Astrocyte of the hippocampus (primary cell): Measurements from ENCODE around the gene TNS2.
"Not testable (repeated sequence)": the region's sequence is repeated elsewhere in the genome, so short reads cannot be mapped to it uniquely, and the experiment has no call there.

ENCODE experiments used
- DNase-seq: peaks from one replicate; pipeline ENCODE4 v3.0.0; 2011; ENCODE audit warnings: low read depth, low spot score

The TNS2 gene

DNA sequence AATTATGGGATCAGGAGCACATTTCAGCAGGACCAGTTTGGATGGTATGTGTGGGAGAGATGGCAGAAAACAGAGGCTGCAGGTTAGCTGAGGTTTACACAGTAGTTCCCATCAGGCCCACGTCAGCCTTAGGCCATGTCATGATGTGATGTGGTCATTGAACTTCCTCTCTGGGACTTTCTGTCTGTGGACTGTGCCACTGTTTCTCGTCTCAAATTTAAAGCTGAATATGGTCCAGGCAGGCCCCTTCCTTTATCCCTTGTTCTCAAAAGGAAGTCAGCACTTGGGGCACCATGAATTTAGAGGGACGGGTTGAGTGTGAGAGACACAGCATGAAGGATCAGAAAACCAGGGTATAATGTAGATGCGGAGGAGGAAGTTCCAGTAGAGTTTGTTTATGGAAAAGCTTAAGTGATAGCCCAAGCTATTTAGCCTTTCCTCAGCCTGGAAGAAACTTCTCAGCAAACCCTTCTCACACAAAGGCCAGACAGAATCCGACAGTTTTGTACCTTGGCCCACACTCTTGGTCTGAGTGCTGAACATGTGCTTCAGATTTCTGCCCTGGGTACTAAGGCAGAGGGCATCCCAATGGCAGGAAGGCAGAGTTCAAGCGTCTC lies 44.0 kb downstream of the TNS2 start:
- no peak for DNase-seq

DNA sequence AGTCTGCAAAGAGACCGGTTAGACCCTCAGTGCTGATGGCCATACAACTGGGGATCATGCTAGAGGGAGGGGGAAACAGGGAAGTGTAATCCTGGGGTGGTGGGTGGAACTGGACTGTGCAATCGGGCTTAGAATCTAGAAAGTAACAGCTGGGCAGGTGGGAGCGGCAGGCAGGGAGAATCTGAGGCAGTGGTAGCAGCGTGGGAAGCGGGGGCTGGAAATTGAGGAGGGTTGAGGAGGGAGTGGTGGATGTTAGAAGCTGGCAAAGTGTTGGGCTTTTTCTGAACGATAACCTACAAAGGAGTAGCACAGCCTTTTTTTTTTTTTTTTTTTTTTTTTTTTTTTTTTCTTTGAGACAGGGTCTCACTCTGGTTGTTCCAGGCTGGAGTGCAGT lies 44.5 kb downstream of the TNS2 start:
- DNase-seq: no peak

DNA sequence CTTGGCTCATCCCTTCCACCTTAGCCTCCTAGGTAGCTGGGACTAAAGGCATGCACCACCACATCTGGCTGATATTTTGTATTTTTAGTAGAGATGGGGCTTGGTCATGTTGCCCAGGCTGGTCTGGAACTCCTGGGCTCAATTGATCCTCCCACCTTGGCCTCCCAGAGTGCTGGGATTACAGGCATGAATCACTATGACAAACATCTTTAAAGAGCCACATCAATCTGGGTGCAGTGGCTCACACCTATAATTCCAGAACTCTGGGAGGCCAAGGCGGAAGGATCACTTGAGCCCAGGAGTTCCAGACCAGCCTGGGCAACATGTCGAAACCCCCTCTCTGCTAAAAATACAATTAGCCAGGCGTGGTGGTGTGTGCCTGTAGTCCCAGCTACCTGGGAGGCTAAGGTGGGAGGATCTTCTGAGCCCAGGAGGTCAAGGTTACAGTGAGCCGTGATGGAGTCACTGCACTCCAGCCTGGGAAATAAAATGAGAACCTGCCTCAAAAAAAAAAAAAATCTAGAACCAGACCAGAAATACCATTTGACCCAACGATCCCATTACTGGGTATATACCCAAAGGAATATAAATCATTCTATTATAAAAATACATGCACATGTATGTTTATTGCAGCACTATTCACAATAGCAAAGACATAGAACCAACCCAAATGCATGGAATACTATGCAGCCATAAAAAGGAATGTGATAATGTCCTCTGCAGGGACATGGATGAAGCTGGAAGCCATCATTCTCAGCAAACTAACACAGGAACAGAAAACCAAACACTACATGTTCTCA lies 45.1 kb downstream of the TNS2 start:
- DNase-seq: not testable (repeated sequence)

DNA sequence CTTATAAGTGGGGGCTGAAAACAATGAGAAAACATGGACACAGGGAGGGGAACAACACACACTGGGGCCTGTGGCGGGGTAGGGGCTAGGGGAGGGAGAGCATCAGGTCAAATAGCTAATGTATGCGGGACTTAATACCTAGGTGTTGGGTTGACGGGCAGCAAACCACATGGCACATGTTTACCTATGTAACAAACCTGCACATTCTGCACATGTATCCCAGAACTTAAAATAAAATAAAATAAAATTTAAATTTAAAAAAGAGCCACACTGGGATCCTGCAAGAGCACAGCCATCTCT lies 45.7 kb downstream of the TNS2 start:
- DNase-seq: not testable (repeated sequence)

DNA sequence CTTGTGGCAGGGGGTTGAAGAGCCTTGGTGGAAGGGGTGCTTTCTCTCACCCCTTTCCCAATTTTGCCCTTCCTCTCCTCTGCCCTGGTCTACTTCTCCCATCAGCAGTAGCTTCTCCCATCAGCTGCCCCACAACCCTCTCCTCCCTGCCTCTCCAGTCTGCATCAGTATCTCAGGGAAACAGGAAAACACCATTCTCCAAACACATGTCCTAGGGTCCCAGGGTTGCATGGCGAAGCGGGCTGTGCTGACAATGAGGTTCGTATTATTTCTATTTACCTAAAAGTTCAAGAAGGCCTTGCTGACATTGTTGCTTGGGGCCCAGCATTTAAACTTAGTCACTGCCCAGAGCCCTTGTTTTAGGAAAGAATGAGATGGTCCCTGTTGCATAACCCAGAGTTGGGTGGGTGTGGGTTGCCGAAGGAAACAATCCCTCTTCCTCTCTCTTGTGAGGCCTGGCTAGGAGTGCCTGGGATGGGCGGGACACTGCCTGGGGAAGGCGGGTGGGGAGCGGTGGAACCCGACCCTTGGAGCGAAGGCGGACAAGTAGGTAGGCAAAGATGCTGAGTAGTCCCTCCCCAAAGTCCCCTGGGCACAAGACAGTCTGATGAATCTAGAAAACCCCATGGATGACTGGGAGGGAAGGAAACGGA lies 46.4 kb downstream of the TNS2 start:
- peak; percentile 23 for DNase-seq

DNA sequence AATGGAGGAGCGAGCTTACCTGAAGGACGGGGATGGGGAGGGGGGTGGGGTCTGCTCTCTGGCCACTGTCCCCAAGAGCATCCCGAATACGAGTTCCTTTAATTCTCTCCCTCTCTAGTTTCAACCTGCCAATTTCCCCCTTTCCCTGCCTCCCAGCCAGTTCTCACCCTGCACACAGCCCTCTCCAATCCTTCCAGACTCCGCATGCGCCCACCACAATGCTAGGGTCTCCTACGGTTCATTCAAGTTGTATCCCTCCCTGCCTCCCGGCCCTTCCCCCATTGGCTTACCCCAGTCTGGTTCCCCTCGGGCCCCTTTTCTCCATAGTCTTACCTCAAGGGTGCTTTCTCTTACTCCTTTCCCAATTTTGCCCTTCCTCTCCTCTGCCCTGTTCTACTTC lies 46.9 kb downstream of the TNS2 start:
- DNase-seq: no peak

DNA sequence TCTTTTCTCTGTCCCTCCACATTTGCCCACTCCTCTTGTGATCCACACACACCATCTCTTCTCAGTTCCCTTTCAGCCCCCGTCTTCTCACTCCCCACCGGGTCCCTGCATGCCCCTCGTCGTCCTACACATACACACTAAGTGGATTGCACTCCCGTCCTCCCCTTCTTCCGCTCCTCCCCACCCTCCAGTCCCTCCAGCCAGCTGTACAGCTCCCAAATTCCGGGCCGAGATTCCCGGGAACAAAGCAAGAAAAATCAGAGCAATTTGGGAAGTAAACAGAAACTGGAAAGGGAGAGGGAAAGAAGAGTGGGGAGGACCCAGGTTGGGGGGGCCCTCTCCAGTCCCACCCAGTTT lies 47.3 kb downstream of the TNS2 start:
- peak; percentile 61 for DNase-seq

DNA sequence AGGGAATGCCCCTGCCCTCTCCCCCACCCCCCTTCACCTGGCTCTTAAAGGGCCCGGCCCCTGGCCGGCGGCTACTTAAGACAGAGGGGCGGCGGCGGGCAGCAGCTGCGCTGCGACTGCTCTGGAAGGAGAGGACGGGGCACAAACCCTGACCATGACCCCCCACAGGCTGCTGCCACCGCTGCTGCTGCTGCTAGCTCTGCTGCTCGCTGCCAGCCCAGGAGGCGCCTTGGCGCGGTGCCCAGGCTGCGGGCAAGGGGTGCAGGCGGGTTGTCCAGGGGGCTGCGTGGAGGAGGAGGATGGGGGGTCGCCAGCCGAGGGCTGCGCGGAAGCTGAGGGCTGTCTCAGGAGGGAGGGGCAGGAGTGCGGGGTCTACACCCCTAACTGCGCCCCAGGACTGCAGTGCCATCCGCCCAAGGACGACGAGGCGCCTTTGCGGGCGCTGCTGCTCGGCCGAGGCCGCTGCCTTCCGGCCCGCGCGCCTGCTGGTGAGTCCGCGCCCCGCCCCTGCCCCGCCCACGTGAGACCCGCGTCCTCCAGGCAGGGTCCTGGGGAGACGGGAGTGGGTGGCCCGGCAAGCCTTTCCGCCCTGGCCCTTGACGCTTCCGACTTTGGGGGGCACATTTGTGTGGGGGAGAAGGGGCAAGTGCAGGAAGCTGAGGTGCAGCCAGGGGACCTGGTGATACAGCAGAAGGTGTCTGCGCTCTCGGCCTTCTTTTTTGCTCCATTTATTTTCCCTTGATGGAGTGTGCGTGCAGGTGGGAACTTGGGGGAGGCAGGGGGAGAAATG lies 47.9 kb downstream of the TNS2 start, which contains the start of gene IGFBP6:
Gene IGFBP6 (plus strand): TSS at position 104 of the 790 bp plus-strand sequence. CDS start 51 bp downstream, at position 155.
- peak; percentile 83 for DNase-seq

DNA sequence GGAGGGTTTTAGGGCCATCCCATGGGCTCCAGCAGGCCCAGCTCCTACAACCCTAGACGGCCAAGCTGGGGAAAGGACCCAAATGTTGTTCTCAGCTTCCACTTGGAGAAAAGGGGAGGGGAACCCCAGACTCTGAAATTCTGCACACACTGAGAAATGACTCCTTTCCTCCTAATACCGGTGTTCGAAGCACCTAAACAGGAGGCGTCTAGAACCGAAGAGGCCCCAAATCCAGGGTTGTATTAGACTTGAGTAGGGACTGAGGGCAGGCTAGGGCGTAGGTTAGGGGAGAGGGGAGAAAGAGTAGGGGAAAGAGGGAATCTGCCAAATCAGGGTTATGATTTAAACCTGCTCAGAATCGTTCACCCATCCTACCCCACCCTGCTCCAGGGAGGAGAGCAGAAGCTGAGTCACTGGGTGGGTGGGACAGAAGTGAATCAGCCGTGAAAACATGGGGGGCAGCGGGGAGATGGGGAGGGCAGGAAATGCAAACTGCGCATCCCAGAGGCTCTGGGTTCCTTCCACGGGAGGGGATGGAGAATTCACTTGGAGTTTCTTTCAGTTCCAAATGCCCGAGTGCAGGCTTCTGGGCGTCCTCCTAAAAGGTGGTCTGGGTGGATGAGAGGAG lies 48.6 kb downstream of the TNS2 start:
- DNase-seq: peak; percentile 74

DNA sequence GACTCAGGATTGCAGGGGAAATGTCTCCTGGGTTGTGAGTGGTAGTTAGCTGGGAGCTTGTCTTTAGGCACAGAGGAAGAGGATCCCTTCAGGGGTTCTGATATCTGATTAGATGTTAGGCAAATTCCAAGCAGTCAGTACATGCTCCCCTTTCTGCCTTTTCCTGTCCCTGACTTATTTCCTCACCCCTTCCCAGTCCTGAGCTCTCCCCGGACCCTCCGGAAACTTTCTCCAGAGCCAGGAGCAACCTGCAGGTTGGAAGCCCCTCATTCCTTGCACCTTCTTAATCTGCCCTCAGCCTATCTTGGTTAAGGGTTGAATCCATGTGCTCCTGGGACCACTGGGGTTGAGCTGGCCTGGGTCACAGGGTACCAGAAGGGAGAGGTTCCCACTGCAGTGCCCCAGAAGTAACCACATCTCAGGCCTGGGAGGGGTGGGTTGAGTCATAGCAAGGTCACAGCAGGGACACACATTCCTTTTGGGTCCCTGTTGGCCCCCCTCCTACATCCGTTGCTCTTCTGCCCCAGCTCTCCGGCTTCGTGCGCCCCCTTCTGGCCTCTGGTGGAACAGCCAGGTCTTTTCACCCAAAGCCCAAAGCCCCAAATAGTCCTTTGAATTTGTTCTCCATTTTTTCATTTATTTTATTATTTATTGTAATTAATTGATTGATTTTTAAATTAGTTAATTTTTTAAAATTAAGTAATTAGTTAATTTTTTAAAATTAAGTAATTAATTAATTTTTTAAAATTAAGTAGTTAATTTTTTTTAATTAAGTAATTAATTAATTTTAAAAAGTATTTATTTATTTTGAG lies 49.4 kb downstream of the TNS2 start:
- DNase-seq: peak; percentile 97

DNA sequence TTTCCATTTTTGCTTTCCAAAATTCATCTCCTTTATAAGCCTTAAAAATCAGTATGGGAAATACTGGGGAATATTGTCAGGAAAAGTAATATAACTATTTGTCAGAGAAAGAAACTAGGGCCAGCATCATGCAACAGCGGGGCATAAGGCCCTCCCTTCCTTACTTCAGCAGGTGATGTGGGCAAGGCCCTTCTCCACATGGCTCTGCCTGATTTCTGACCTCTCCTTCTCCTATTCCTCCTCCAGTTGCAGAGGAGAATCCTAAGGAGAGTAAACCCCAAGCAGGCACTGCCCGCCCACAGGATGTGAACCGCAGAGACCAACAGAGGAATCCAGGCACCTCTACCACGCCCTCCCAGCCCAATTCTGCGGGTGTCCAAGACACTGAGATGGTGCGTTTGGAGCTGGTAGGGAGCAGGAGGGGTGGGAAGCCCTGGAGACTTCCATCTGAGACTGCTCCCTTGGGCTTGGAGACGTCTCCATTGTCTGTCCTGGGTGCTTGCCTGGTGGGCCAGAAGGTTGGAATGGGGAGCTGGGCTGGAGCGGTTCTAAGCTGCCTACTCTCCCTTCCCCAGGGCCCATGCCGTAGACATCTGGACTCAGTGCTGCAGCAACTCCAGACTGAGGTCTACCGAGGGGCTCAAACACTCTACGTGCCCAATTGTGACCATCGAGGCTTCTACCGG lies 50.7 kb downstream of the TNS2 start:
- no peak for DNase-seq

DNA sequence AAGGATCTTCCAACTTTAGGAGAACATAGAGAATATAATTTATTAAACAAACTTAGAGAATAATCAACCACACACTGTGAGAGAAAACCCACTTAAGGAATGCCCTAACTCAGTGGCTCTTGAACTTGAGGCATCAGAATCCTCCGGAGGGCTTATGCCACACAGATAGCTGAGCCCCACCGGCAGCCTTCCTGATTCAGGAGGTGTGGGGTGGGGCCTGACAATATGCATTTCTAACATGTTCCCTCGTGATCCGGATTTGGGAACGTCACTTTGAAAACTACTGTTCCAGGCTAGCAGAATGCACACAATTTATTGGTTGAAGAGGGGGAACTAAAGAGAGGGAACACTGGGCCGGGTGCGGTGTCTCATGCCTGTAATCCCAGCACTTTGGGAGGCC lies 51.4 kb downstream of the TNS2 start:
- no peak for DNase-seq

DNA sequence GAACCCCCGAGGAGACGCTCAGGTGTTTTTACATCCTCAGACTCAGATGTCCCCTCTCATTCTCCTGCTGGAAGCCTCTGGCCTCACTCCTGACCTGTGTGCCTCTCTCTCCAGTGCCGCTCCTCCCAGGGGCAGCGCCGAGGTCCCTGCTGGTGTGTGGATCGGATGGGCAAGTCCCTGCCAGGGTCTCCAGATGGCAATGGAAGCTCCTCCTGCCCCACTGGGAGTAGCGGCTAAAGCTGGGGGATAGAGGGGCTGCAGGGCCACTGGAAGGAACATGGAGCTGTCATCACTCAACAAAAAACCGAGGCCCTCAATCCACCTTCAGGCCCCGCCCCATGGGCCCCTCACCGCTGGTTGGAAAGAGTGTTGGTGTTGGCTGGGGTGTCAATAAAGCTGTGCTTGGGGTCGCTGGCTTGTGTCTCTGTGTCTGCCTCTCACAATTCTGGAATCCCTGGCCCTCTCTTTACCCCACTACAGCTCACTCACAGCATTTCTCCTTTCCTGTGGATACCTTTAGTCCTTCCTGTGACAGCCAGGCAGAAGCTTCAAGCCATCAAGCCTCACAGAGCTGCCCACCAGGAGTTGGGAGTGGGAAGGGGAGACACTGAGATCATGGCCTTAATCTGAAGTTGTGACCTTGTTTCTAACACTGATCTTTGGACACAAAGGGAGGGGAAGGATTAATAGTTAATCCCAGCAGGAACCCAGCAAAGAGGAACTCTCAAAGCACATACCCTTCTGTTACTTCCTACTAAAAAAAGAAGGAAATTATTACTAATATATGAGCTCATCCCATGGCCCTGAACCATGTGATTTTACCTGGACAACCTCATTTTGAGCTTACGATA lies 52.3 kb downstream of the TNS2 start:
- DNase-seq: no peak

DNA sequence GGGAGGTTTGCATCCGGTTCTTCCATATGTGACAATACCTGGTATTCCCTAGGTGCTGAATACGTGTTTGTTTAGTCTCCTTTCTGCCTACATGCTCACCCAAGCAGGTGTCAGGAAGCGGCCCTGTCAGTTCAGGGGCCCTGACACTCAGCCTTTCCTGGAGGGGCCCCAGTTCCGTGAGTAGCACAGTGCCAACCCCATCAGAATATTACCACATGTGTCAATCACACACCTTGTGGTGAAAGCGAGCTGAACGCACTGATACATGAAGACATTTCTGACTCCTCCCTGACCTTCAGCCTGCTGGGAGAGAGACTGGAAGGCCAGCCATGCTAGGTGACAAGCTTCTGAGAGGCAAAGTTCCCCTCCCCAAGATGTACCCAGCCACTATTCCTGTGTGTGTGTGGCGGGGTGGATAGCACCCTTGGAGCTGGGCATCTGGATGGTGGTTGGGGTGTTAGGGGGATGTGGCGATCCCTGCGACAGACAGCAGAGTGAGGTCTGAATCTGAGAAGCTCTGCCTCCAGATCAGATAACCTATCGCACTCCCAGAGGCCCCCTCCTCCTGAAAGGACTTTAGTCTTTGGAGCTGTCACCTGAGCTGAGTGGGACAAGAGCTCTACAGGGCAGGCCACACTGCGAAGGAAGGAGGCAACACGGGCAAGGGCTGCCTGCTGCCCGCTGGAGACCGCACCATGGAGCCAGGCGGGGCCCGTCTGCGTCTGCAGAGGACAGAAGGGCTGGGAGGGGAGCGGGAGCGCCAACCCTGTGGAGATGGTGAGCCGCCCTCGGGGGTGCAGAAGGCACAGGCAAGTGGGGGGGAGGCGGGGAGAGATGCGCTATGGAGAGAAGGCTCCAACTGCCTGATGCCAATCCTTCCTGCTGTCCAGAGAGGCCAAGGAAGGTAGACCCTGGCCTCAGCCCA lies 53.3 kb downstream of the TNS2 start, which contains the start of gene SOAT2:
Gene SOAT2 (plus strand): TSS at position 604 of the 925 bp plus-strand sequence. CDS start 92 bp downstream, at position 696.
- DNase-seq: no peak

DNA sequence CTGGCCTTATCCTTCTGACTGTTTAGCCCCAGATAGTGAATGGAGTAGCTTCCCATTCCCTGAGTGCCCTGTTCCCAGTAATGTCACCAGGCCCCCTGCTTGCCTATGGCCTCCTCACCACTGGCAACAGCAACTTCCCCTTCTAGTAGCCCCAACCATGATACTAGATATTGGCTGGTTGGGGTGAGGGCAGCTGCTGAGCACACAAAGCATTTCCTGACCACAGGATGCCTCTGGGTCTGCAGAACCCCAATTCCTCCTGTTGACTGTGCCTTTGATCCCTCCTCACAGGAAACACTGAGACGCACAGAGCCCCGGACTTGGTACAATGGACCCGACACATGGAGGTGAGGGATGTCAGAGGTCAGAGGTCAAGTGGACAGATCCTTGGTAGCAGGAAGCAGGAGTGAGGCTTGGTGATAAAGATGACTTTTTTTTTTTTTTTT lies 54.0 kb downstream of the TNS2 start:
- DNase-seq: no peak

DNA sequence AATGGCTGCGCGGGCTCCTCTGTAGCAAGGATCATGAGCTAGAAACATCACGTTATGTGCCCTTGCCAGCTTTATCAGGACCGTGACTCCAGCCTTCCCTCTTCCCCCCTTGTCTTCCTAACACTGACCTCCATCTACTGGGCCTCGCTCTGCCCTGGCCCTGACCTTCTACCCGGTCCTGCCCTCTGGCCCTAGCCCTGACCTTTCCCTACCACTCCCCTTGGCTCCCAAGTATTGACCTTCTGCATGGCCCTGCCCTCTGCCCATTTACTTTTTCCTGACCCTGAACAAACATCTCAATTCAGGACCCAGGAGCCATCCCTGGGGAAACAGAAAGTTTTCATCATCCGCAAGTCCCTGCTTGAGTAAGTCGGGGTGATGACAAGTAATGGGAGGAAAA lies 55.4 kb downstream of the TNS2 start:
- DNase-seq: no peak

DNA sequence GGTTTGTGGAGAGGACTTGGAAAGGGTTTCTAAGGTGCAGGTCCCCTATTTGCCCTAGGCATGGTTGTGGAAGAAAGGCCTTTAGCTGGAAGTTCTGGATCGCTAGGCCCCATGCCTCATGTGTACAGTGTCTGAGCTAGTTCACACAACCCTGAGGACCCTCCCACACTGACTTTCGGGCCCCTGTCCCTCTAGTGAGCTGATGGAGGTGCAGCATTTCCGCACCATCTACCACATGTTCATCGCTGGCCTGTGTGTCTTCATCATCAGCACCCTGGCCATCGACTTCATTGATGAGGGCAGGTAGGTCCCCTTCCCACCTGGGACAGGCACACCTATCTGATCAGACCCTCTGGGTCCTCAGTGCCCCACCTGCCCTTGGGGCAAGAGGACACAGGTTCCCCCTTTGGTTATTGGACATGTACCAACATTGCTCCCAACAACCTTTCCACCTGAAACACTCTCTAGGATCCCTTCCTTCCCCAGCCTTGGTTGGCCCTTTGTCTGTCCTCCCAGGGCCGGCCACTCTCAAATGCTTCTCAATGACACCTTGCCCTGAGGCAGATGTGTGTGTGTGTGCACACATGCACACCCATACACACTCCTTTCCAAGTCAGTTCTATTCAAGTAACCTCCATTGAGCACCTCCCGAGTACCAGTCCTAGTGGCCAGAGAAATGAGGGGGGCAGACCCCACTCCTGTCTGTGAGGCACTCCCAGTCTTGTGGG lies 56.0 kb downstream of the TNS2 start:
- no peak for DNase-seq
